ENCODE data around the gene SERTAD3.
"Not testable (repeated sequence)": the region's sequence is repeated elsewhere in the genome, so short reads cannot be mapped to it uniquely, and the experiment has no call there.

Gene SERTAD3

DNA sequence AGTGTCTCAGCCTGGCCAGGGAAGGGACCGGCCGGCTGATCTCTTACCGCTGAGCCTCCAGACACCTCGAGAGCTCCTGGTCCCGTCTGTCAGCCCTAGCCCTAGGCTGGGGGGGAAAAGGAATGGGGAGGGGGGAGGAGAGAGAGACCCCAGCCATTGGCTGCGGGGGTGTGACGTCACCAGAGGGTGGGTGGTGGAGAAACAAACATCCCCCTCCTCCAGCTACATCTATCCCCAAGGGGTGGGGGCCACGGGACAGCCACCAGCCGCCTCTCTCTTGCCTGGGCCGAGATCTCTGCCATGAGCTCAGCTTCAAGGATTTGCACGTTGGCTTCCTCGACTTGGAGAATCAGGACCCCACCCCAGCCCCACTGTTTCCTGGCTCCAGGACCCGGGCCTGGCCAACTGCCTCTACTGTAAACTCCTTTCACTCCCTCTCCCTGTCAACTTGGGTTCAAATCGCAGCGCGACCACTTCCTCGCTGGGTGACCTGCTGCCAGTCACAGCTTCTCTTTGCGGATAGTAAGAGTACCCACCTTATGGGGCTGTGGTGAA lies 30.8 kb downstream of the SERTAD3 start, which contains the start of gene PRX:
PRX (minus strand) TSS at position 88 of the 555 bp plus-strand sequence. CDS start 5,446 bp downstream, outside the sequence.
- TF ChIP-seq, protein P1, sequence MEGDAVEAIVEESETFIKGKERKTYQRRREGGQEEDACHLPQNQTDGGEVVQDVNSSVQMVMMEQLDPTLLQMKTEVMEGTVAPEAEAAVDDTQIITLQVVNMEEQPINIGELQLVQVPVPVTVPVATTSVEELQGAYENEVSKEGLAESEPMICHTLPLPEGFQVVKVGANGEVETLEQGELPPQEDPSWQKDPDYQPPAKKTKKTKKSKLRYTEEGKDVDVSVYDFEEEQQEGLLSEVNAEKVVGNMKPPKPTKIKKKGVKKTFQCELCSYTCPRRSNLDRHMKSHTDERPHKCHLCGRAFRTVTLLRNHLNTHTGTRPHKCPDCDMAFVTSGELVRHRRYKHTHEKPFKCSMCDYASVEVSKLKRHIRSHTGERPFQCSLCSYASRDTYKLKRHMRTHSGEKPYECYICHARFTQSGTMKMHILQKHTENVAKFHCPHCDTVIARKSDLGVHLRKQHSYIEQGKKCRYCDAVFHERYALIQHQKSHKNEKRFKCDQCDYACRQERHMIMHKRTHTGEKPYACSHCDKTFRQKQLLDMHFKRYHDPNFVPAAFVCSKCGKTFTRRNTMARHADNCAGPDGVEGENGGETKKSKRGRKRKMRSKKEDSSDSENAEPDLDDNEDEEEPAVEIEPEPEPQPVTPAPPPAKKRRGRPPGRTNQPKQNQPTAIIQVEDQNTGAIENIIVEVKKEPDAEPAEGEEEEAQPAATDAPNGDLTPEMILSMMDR (IDR thresholded peaks at IDR 0.05) = no peak
- no peak within 1 kb of the TSS for H3K4me3 ChIP-seq
- DNase-seq = no peak
- H3K36me3 ChIP-seq = no peaks in the 10 kb centered on the region
- H3K9me3 ChIP-seq = no peaks in the 10 kb centered on the region
- H3K27ac ChIP-seq = no peak within 1 kb of the TSS
- H3K27me3 ChIP-seq = no peaks in the 10 kb centered on the region
- intact Hi-C loops (cut with DNase I; ENCODE audit: low total_unique reads) = no loop called here
- peaks cover 0 to 16% (median 11%) of the 10 kb centered on the region in 4 donors for H3K4me1 ChIP-seq

DNA sequence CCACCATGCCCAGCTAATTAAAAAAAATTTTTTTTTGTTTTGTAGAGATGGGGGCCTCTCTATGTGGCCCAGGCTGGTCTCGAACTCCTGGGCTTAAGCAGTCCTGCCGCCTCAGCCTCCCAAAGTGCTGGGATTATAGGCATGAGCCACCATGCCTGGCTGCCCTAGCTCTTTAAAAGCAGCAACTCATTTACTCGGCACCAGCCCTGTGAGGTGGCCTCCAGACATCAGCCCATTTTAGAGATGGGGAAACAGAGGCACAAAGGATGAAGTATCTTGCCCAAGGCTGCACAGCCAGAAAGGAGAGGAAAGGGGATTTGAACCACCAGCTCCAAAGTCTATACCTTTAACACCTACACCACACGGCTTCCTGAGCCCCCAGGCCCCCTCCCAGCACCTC lies 31.3 kb downstream of the SERTAD3 start:
- intact Hi-C loops (cut with DNase I; ENCODE audit: low total_unique reads) = no loop called here

DNA sequence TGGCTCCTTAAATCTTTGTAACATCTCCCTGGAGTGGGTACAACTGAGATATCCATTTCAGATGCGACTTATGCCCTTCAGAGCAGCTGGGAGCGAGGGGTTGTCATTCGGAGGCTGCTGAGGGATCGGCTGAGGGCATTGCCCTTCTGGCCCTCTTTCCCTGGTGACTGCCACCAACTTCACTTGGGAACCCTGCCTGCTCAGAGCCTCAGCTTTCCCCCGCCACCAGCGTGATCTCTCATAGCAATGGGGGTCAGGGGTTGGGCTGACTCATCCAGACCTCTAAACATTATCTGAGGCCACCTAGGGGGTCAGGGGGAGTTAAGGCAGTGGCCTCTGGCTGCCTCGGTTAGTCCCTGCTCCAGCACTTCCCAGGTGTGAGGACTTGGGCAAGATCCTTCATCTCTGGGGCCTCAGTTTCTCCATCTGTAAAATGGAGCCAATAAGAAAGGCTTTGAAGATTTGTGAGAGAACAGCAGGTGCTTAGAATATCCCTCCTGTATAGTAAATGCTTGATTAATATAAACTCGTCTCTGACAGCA lies 32.1 kb downstream of the SERTAD3 start:
- no peak for DNase-seq
- TF ChIP-seq, protein P1 (IDR thresholded peaks at IDR 0.05) = no peak
- Histone ChIP-seq H3K36me3 (no peaks in the 10 kb centered on the region), H3K4me3 (no peak overlapping the region), H3K4me1 (peaks cover 0 to 16% (median 11%) of the 10 kb centered on the region in 4 donors), H3K9me3 (no peaks in the 10 kb centered on the region), H3K27me3 (no peaks in the 10 kb centered on the region), H3K27ac (peak overlapping the region in 1 of 2 donors; percentile 26)
- intact Hi-C loops (cut with DNase I; ENCODE audit: low total_unique reads) = no loop called here

More for the DNA sequence above, 31.3 kb downstream of the SERTAD3 start:
- Histone ChIP-seq H3K27me3 (no peaks in the 10 kb centered on the region), H3K9me3 (no peaks in the 10 kb centered on the region), H3K27ac (no peak overlapping the region), H3K36me3 (no peaks in the 10 kb centered on the region), H3K4me3 (no peak overlapping the region), H3K4me1 (peaks cover 0 to 16% (median 11%) of the 10 kb centered on the region in 4 donors)
- TF ChIP-seq, protein P1 (IDR thresholded peaks at IDR 0.05) = no peak
- DNase-seq = no peak

DNA sequence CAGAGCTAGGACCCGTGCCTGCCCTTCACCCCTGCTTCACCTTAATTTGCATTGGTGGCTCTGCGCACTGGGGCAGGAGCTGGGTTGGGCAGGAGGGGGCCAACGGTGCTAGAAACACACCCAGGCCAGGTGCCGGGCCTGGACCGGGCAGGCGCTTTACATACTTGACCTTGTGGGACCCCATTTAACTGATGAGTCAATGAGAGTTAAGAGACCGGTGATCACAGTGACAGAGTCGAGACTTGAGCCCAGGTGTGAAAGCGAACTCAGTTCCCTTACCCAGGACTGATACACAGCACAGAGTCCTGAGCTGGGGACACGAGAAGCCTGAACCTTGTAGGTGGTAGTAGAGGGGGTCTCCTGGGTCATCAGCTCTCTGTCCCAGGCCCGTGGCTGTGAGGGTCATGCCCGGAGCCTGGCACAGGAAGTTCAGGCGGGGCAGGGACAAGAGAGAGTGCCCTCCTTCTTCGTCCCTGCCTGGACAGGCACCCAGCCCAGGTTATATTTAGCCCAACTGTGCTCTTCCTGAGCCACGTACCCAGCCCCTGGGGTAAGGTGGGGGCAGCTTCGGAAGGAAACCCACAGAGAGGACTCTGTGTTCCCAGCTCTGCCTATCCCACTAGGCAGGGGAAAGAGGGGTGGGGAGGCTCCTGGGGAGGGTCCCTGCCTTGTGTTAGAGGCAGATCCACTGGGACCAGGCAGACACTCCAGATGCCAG lies 32.9 kb downstream of the SERTAD3 start:
- Histone ChIP-seq H3K4me3 (no peak overlapping the region), H3K36me3 (no peaks in the 10 kb centered on the region), H3K27ac (peak overlapping the region in 1 of 2 donors; percentile 26), H3K9me3 (no peaks in the 10 kb centered on the region), H3K4me1 (peaks cover 0 to 16% (median 11%) of the 10 kb centered on the region in 4 donors), H3K27me3 (no peaks in the 10 kb centered on the region)
- intact Hi-C loops (cut with DNase I; ENCODE audit: low total_unique reads) = no loop called here
- TF ChIP-seq, protein P1 (IDR thresholded peaks at IDR 0.05) = no peak
- no peak for DNase-seq

DNA sequence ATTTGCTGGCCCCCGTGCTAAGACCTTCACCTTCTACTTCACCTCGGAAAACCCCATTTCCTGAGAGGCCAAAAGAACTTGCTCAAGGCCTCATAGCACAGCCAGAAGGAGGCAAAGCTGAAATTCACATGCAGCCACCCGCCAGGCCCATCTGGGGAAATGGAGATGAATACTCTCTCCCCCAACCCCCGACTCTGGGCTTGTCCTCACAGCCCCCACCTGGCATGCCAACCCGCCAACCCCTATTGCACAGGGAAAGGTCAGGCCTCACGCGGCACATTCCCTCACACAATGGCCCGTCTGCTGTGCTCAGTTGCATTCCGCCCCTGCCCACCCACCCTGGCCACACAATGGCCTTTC lies 34.1 kb downstream of the SERTAD3 start:
- Histone ChIP-seq H3K36me3 (no peaks in the 10 kb centered on the region), H3K4me1 (peaks cover 0 to 16% (median 13%) of the 10 kb centered on the region in 4 donors), H3K27ac (no peak overlapping the region), H3K27me3 (no peaks in the 10 kb centered on the region), H3K9me3 (no peaks in the 10 kb centered on the region), H3K4me3 (no peak overlapping the region)
- TF ChIP-seq, protein P1 (IDR thresholded peaks at IDR 0.05) = no peak
- DNase-seq = no peak
- intact Hi-C loops (cut with DNase I; ENCODE audit: low total_unique reads) = no loop called here

DNA sequence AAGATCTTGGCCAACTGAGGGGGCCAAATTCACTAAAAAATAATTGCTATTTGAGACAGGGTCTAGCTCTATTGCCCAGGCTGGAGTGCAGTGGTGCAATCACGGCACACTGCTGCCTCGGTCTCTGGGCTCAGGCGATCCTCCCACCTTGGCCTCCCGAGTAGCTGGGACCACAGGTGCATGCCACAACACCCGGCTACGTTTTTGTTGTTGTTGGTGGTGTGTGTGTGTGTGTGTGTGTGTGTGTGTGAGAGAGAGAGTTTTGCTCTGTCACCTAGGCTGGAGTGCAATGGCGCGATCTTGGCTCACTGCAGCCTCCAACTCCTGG lies 35.6 kb downstream of the SERTAD3 start:
- H3K27me3 ChIP-seq; H3K4me3 ChIP-seq; H3K36me3 ChIP-seq; intact Hi-C loops (cut with DNase I; ENCODE audit: low total_unique reads); H3K9me3 ChIP-seq; H3K27ac ChIP-seq; DNase-seq: not testable (repeated sequence)
- H3K4me1 ChIP-seq = peaks cover 0 to 23% (median 11%) of the 10 kb centered on the region in 4 donors

Data from tibial artery (tissue), 4 donors.